Endothelial cell of umbilical vein (primary cell): ENCODE results near the gene RSRC1. TPM values are rescaled to one million over a fixed set of nuclear protein-coding genes. Genes with fewer than 3 reads are reported as not detected.

Experiments used
- BruUV-seq: library from RNA; stranded (reverse); fragments of 400-500 nt; replicated peaks from 2 replicates; lab custom pipeline; 2021; lab: Mats Ljungman, UMichigan
- CTCF ChIA-PET: fragments of 300-600, 350-600 bp; sonication (Branson Sonifier 250); formaldehyde crosslinking; loops from one replicate; lab custom pipeline; 2021; ENCODE audit warnings: antibody characterized with exemption, inconsistent platforms; lab: Charles Lee
- POLR2A ChIA-PET: fragments of 300-600, 350-600 bp; sonication (Branson Sonifier 250); formaldehyde crosslinking; loops from one replicate; lab custom pipeline; 2021; ENCODE audit warnings: antibody characterized with exemption, inconsistent platforms; lab: Charles Lee
- DNase-seq: peaks from one replicate; pipeline ENCODE4 v3.0.0-alpha.2; 2011; ENCODE audit warnings: low read depth, low spot score
- FAIRE-seq: peaks from 2 replicates; lab custom pipeline; 2011; peaks lifted over from hg19 to GRCh38; lab: Jason Lieb, UNC
- H2AFZ ChIP-seq: 2 replicates; pipeline ENCODE4 v1.6.0; 2012; ENCODE audit warnings: low read depth, low read length, control low read depth, inconsistent platforms
- H3K27ac ChIP-seq: 2 replicates; pipeline ENCODE4 v1.5.1; 2011; ENCODE audit warnings: low read depth, mild to moderate bottlenecking, control low read depth, low read length, moderate library complexity; ENCODE audit not compliant: insufficient read depth
- H3K27me3 ChIP-seq, 2 experiments: 2 replicates each; pipeline versions ENCODE4 v1.6.0 to v1.6.1; 2011; ENCODE audit warnings: low read length in 2 of 2, mixed read lengths in 1 of 2; ENCODE audit not compliant: control insufficient read depth in 2 of 2, insufficient read depth in 2 of 2
- H3K36me3 ChIP-seq, 2 experiments: 2 replicates in 1 of 2; 3 replicates in 1 of 2; pipeline ENCODE4 v1.5.1; 2011; ENCODE audit warnings: low read length in 2 of 2, mild to moderate bottlenecking in 1 of 2, moderate library complexity in 1 of 2; ENCODE audit not compliant: control insufficient read depth in 2 of 2, insufficient read depth in 2 of 2; ENCODE audit errors: extremely low read depth in 1 of 2
- H3K4me1 ChIP-seq: 3 replicates; pipeline ENCODE4 v1.5.1; 2011; ENCODE audit warnings: mild to moderate bottlenecking, low read length; ENCODE audit not compliant: control insufficient read depth, insufficient read depth; ENCODE audit errors: extremely low read depth
- H3K4me2 ChIP-seq: 2 replicates; pipeline ENCODE4 v1.6.1; 2011; ENCODE audit warnings: low read length, control low read depth, mixed read lengths; ENCODE audit not compliant: insufficient read depth
- H3K4me3 ChIP-seq, 3 experiments: fragments of 200-600 bp in 1 of 3; sonication (generic), shearing (Covaris generic) in 1 of 3; replicated peaks in 1 of 3; 2 replicates each; pipeline ENCODE4 v1.5.1; 2011 to 2016; ENCODE audit warnings: control low read depth in 3 of 3, low read length in 3 of 3, mild to moderate bottlenecking in 2 of 3, inconsistent platforms in 1 of 3, low read depth in 1 of 3, moderate library complexity in 1 of 3; ENCODE audit not compliant: insufficient read depth in 1 of 3
- H3K79me2 ChIP-seq: 2 replicates; pipeline ENCODE4 v1.6.0; 2012; ENCODE audit warnings: low read length, inconsistent platforms; ENCODE audit not compliant: control insufficient read depth, insufficient read depth
- H3K9ac ChIP-seq: replicated peaks from 2 replicates; pipeline ENCODE3; 2011; ENCODE audit warnings: low read length, control low read depth; ENCODE audit not compliant: insufficient read depth; ENCODE audit errors: extremely low read depth
- H3K9me1 ChIP-seq: replicated peaks from 3 replicates; pipeline ENCODE4 v1.6.0; 2011; ENCODE audit warnings: mild to moderate bottlenecking, low read length; ENCODE audit not compliant: control insufficient read depth, insufficient read depth; ENCODE audit errors: extremely low read depth
- H3K9me3 ChIP-seq: replicated peaks from 2 replicates; pipeline ENCODE4 v1.5.1; 2012; ENCODE audit warnings: low read length, inconsistent platforms; ENCODE audit not compliant: control insufficient read depth, insufficient read depth
- H4K20me1 ChIP-seq: replicated peaks from 2 replicates; pipeline ENCODE3; 2011; ENCODE audit warnings: mild to moderate bottlenecking, low read length; ENCODE audit not compliant: control insufficient read depth, insufficient read depth; ENCODE audit errors: extremely low read depth
- EZH2 ChIP-seq: IDR thresholded peaks from 2 replicates; pipeline ENCODE4 v1.6.1; 2012; ENCODE audit warnings: borderline replicate concordance, low read depth, mild to moderate bottlenecking, moderate library complexity, low read length, inconsistent platforms; ENCODE audit not compliant: severe bottlenecking
- FOS ChIP-seq: IDR thresholded peaks from 2 replicates; pipeline ENCODE4 v1.6.1; 2011; ENCODE audit warnings: mild to moderate bottlenecking, low read length, moderate library complexity, borderline replicate concordance; ENCODE audit not compliant: insufficient read depth
- JUN ChIP-seq: IDR thresholded peaks from 2 replicates; pipeline ENCODE4 v1.6.1; 2011; ENCODE audit warnings: borderline replicate concordance, low read depth; ENCODE audit not compliant: insufficient read length, insufficient read depth
- dilution Hi-C: fragments of 300-500 bp; cut with MboI; formaldehyde crosslinking; loops from one replicate; pipeline ENCODE4 v1.15.0; 2019; ENCODE audit warnings: low sequenced_read_pairs; ENCODE audit not compliant: extremely low pct_ligation_motif_present
- intact Hi-C: fragments of 100-400 bp; cut with micrococcal nuclease; formaldehyde crosslinking; loops from one replicate; pipeline ENCODE4 v1.10.0; 2022
- polyA plus RNA-seq, 4 experiments: library from polyadenylated mRNA; depleted of rRNA in 3 of 4; stranded (reverse) in 3 of 4; unstranded in 1 of 4; fragments of >200 nt; gene quantifications; 2 replicates each; pipeline versions ENCODE4 v1.2.1 to v1.2.3, GENCODE V29; 2011 to 2012; ENCODE audit warnings: missing spikeins in 1 of 4
- total RNA-seq: library from RNA; stranded (reverse); gene quantifications from 2 replicates; pipeline ENCODE4 v1.2.3, GENCODE V29; 2021

The RSRC1 gene
- total and polyA plus RNA-seq, 2 donors (not counting 3 experiments of a cell fraction or from before 2014, with no cell fraction given): 1.8 to 25.4 TPM

DNA sequence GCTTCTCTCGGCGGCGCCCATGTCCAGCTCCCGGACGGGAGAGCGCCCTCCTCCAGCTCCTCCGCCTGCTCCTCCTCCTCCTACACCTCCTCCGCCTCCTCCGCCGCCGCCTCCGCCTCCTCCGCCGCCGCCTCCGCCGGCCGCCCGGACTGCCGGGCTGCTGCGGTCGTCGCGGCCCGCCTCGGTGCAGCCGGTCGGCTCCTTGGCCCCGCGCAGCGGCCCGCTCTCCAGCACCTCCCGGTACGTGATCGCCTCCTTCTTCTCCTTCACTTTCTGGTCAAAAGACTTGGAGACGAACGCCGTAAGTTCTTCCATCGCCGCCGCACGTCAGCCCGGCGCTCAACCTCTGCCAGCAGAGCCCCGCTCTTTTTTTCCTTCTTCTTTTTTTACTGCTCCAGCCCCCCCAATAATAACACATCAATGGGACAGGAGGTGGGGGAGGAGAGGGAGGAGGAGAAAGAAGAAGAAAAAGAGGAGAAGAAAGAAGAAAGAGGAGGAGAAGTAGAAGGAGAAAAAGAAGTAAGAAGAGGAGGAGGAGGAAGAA lies 4.1 kb upstream of the RSRC1 start:
- Histone ChIP-seq H3K9me3 (no peaks in the 10 kb centered on the region), H3K4me3 (peak overlapping the region in 2 of 3 experiments; percentile 14 to 19), H3K27me3 (peaks cover 62 to 88% of the 10 kb centered on the region in 2 experiments), H3K9ac (no peak overlapping the region), H3K9me1 (no peaks in the 10 kb centered on the region), H3K36me3 (no peaks in the 10 kb centered on the region), H4K20me1 (peaks cover 3% of the 10 kb centered on the region), H2AFZ (peak overlapping the region; percentile 9), H3K4me1 (peaks cover 12% of the 10 kb centered on the region), H3K79me2 (no peaks in the 10 kb centered on the region), H3K4me2 (peak overlapping the region; percentile 34), H3K27ac (no peak overlapping the region)
- ChIA-PET CTCF (interaction anchor here (1.4 kb wide), 1 partner anchor 11 kb away, joined by 4 read pairs; no protein-coding TSS in a partner anchor), POLR2A (no interaction called here)
- dilution Hi-C loops (no loop called here), intact Hi-C loops (loop anchor here (5.0 to 10.0 kb wide), 2 partner anchors 539 to 573 kb away; partner anchors contain the start of gene GFM1)
- no peak for FAIRE-seq
- BruUV-seq: no TSS peak
- no peak for TF ChIP-seq FOS
- peak; percentile 92 for TF ChIP-seq EZH2
- DNase-seq: no peak

- DNase-seq: peak; percentile 35
- H3K79me2 ChIP-seq: no peaks in the 10 kb centered on the region
- no peaks in the 10 kb centered on the region for H3K36me3 ChIP-seq
- ChIA-PET CTCF (interaction anchor here (0.7 kb wide), 1 partner anchor 12 kb away, joined by 3 read pairs; no protein-coding TSS in a partner anchor), POLR2A (no interaction called here)
- peaks cover 12% of the 10 kb centered on the region for H3K4me1 ChIP-seq
- dilution Hi-C loops (no loop called here), intact Hi-C loops (loop anchor here (1.0 to 10.0 kb wide), 3 partner anchors 10 to 575 kb away; partner anchors contain the start of gene GFM1)
- peaks cover 3% of the 10 kb centered on the region for H4K20me1 ChIP-seq
- H3K27me3 ChIP-seq: peaks cover 54 to 77% of the 10 kb centered on the region in 2 experiments
- FAIRE-seq: no peak
- no peak for TF ChIP-seq JUN
- peak; percentile 99 for TF ChIP-seq EZH2
- no peak overlapping the region for H3K4me2 ChIP-seq
- no peak overlapping the region for H2AFZ ChIP-seq
- no peak overlapping the region for H3K9ac ChIP-seq
- no peak overlapping the region for H3K4me3 ChIP-seq
- H3K9me3 ChIP-seq: no peaks in the 10 kb centered on the region
- H3K27ac ChIP-seq: no peak overlapping the region
- no peaks in the 10 kb centered on the region for H3K9me1 ChIP-seq
- no TSS peak for BruUV-seq
Measured at GRCh38 chr3:158106766-158107471, 3.0 kb upstream of the RSRC1 start.
